GM11168 (cell line): ENCODE data around the gene CRYGN.

Source experiments
- in situ Hi-C: fragments of 300-500 bp; cut with MboI; formaldehyde crosslinking; loops from one replicate; pipeline ENCODE4 v1.12.0; 2022; ENCODE audit warnings: low sequenced_read_pairs; ENCODE audit not compliant: unreplicated experiment

CRYGN gene, protein sequence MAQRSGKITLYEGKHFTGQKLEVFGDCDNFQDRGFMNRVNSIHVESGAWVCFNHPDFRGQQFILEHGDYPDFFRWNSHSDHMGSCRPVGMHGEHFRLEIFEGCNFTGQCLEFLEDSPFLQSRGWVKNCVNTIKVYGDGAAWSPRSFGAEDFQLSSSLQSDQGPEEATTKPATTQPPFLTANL

DNA sequence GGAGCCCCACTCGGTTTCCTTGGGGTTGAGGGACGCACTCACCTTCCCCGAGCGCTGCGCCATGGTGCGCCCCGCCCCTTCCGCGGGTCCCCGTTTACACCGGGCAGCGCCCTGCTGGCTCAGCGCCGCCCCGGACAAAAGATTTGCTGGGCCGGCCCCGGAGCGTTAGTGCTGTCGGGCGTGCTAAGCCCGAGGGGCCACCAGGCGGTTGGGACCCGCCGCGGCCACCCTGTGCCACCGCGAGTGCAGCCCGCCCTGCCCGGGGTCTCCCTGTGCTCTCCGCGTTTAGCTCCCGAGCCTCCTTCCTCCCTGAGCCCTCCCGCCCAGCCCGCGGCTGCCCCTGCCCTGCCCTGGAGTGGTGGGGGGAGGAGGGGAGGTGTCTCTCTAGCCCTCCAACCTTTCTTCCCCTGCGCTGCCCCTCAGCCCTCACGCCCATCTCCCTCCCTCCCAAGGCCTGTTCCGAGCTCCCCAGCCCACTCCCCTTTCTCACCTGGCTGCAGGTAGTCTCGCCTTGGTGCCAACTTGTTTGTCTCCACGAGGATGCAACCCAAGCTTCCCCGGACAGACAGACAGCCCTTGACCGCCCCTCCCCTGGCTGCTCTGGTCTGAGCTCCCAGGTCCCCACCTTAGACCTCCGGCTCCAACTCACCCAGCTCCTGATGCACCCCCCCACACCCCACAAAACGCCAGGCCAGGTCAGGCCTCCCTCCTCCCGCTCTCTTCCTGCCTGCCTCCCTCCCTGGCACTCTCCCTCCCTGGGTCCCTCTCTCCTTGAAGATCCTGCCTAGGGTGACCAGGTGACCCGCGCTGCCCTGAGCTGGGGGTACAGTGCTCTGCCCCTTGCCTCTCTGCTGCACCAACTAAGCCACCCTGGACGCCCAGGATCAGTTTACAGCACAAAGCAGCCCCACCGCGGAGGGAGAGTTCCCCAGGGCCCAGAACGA, at the start of gene CRYGN:
TSS of gene CRYGN (minus strand) at position 287 of the 944 bp plus-strand sequence. CDS start at position 63, 224 bp downstream.
- in situ Hi-C loops, result no loop called here

DNA sequence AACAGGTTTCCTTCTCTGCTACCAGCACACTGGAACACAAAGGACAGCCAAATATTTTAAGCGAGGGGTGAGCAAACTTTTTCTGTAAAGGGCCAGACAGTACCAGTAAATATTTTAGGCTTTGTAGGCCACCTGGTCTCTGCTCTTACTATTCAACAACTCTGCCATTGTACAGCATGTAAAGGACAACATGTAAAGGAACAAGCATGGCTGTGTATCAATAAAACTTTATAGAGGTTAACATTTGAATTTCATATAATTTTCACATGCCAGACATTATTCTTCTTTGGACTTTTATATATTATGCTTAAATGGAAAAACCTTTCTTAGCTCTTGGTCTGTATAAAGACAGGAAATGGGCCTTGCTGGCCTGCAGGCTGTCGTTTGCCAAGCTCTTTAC, 49.6 kb upstream of the CRYGN start:
- in situ Hi-C loops, result no loop called here

DNA sequence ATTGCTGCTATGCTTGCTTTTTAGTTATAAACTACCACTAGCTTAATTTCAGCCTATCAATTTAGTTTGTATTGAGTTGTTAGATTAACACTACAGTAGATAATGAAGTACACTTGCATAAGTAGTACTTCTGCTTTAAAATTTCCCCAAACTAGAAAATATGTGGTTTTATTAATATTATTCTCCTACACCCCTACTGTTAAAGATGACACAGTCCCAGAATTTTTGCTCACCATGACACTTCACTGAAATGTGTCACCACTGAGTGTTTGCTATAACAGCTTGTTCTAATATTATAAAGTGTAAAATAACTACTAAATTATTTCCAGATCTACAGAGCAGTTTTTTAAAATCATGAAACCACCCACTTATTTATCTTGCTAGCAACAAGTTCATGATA, 48.2 kb upstream of the CRYGN start:
- in situ Hi-C loops, result no loop called here

DNA sequence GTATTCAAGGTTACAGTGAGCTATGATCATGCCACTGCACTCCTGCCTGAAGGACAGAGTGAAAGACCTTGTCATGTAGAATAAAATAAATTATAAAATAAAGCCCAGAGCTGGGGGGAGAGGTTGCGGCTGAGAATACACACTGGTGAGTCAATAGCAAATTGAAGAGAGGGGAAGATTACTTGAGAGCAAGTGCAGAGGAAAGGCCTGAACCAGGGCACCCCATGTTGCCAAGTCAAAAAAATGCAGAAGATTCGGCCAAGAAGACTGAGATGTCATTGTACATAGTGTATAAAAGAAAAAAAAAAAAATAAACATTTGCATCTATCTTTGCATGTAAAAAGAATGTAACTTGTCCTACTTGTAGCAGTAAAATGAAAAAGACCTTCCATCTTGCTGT, 47.3 kb upstream of the CRYGN start:
- in situ Hi-C loops, result no loop called here

DNA sequence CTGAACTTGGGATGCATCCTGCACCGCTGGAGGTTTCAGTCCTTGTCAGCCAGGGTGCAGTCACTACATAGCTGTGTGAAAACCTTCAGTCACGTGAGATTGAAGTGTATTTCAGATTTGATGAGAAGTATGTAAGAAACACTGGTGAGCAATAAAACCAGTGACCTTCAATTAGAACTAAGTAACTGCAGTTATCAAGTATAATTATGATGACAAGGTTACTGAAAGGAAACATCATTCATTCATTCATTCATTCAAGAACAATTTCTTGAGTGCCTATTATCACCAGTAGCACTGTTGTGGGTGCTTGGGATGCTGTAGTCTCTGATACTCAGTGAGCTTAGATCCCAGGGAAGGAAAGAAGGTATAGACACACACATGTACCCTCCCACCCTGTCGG, 46.1 kb upstream of the CRYGN start:
- in situ Hi-C loops, result no loop called here

DNA sequence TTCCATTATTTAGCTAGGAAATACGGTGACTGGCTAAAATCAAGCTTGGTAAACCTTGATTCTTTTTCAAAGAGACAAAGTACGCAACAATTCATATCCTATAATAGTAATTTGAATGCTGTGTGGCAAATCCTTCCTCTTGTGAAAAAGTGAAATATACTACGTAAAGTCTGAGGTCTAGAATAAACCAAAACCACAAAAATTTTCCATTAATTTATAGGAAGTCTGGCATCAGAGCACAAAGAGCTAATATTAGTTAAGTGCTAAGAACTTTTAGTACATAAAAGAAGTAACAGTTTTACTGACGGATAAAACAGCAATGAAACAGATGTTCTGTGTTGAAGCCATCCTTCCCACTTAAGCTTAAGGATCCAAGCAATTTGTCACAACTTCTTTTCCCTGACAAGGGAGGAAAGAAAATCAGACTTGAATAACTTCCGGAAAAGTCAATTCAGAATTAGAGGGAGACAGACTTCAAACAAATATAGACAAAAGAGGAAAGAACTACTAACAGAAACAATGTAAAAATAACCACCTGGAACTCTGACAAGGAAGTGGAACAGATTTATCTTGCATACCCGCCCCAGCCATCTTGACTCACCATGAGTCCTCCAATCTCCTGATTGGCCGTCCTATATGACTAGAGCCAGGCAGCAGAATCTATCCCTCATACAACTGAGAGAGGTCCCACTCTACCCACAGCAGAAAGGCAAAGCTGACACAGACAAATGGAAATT, 45.2 kb upstream of the CRYGN start:
- in situ Hi-C loops, result no loop called here

DNA sequence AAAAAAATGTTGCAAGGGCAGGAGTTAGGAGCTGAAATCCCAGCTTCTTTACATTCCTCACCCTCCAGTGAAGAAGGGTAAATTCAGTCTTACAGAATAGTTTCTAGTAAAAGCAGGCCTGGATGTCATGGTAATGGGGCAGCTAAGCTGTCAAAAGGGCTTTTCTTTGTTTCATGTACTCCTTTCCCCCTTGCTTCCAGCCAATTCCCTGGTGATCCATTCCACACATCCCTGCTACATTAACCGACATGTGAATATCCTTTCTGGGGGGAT, 43.7 kb upstream of the CRYGN start:
- in situ Hi-C loops, result no loop called here

DNA sequence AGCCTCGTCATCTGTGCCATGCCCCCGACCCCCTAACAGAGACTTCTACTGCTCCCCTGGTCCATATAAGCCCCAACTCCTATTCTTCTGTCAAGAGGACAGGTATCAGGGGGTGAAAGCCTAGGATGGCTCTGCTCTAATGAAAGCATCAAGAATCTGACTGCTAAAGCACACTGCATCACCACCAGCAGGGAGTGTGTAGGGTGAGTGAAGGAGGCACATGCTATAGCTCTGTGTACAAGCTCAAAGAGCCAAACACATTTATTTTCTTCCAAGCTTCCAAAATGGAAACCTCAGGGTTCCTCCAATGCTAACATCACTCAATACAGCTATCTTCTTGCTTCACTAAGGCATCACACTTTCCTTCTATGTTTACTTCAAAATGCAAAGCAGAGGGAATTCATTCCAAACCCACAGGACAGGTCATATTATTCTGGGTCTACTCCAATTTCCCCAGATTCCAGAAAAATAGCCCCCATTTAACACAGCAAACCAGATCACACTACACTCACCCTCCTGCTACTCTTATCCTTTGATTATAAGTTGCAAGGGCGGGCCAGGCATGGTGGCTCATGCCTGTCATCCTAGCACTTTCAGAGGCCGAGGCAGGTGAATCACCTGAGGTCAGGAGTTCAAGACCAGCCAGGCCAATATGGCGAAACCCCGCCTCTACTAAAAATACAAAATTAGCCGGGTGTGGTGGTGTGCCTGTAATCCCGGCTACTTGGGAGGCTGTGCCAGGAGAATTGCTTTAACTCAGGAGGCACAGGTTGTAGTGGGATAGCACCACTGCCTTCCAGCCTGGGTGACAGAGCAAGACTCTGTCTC, 43.2 kb upstream of the CRYGN start:
- in situ Hi-C loops, result no loop called here

DNA sequence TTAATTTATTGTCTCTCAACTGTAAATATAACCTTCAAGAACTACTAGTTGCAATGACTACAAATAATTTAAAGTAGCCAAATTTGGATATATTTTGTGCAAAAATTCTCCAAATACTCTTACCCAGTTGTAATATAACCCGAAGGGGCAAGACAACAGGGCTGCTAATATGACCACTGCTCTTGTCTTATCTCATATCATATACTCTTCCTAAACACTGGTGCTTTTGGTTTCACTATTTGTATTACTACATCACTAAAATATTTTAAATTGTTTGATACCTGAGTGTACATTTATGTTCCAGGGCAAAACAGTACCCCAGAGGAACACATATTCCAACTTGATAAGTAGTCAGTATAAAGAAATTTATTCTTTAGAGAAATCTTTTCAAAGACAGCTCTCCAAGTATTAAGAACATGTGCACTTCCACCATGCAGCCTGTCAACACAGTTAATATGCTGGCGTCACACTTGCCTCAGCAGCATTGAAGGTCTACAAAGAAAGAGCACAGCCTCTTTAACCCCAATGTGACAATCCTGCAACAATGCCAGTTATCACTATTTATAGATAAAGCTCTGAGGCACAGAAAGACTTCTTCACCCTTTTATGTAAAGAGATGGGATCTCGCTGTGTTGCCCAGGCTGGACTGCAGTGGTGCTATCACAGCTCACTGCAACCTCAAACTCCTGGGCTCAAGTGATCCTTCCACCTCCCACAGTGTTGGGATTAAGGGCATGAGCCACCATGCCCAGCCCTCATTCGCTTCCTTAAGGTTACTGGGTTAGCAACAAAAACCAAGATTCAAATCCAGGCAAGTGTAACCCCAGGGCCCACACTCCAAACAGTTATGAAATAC, 41.9 kb upstream of the CRYGN start:
- in situ Hi-C loops, result no loop called here

DNA sequence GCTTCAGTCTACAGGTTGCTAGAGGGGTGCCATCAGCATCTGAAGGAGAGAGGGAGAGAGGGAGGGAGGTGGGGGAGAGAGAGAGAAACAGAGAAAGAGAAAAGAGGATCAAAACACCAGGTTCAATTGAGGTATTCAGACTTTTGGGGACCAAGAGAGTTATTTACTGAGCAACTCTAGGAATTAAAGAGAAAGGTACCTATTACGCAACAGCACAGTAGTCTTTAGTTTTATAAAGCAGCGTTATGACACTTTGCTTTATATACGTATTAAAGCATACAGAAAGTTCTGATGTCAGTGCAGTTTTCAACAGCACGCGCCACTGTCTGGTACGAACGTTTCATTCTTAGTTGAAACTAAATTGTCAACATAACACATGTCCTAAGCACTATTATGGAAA, 37.9 kb upstream of the CRYGN start:
- in situ Hi-C loops, result no loop called here

DNA sequence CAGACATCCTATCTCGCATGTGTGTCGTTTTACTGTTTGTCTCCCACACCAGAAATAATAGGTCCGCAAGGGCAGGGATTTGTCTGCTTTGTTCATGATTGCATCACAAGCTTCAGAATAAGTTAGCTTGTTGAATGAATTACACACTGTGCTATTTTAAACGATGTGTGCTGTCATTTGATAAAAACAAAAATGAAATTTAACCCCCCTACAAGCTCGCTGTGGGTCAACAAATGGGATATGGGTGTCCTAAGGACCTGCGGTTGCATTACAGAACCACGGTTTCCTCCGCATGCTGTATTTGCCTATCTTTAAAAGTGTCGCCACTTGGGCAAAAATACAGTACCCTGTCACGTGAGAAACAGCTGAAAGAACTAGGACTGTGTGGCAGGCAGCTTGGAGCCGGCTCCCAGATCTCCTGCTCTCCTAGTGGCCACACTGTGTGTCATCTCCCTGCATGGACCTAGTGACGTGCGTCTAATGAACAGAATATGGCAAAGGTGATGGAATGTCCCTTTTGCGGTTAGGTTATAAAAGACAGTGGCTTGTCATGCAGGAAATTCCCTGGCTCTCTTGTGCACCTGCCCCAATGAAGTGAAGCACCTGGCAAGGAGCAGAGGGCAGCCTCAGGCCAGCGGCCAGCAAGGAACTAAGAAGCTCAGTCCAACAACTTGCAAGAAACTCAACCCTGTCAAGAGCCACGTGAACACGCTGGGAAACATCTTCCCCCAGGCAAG, 32.9 kb upstream of the CRYGN start:
- in situ Hi-C loops, result no loop called here

DNA sequence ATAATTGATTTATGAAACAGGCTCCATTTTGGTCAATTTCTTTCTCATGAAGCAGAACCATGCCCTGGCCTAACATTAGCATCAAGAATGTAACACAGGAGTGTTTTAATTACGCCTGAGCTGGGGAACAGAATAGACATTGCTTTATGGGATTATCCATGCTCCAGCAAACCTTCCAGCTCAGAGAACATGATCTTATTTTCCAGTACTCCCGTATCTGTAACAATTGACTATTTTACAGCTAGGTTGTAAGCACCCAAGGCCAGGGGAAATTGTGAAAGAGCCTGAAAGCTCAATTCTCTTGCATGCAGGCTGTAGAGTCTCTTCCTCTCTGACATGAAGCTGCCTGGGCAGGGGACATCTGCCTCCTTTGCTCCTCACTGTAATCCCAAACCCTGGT, 30.8 kb upstream of the CRYGN start:
- in situ Hi-C loops, result no loop called here

DNA sequence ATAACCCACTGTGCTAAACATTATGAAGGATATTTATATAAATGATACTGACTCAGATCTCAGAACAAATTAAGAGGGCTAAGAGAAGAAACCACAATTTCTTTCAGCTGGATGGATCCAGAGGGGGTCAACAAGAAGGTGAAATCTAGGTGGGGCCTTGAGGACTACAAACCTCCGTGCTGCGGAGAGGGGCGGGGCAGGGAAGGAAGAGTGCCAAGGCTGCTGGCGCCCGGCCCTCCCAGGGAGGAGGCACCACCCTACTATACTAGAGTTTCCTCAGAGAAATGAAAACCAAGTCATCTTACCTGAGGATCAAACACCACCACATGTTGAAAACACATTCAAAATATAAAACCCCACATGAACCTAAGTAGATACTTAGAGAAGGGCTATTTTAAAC, 29.3 kb upstream of the CRYGN start:
- in situ Hi-C loops, result no loop called here

DNA sequence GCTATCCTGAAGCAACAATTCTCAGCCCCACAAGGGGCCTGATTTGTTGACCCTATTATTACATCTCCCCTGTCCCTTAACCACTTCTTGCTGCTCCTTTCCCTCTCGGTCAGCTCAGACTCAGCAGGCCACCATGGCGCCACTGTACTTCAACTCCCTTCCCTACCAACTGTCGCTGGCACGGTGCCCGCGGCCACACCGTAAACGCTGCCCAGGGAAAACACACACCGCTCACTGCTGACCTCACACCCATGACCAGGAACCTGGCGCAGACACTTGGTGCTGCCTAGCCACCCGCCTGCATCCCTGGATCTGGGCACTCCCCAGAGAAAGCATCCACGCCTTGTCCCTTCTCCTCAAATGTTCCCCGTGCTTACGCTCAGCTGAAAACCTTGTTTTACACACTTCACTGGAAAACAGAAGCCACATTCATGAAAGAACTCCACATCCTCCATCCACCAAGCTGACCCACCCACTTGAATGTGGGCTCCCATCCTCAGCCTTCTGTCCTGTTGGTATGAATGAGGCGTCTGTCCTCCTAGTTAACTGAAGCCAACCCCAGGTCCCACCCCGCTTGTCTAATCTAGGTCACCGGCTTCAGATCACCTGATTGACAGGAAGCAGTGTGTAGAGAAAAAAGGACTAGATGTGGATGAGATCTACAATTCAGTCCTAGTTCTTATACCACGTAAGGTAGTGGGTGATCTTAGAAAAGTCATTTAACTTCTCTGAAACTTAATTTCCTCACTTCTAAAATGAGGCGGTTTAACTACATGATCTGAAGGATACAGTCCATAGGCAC, 28.5 kb upstream of the CRYGN start:
- in situ Hi-C loops, result no loop called here

DNA sequence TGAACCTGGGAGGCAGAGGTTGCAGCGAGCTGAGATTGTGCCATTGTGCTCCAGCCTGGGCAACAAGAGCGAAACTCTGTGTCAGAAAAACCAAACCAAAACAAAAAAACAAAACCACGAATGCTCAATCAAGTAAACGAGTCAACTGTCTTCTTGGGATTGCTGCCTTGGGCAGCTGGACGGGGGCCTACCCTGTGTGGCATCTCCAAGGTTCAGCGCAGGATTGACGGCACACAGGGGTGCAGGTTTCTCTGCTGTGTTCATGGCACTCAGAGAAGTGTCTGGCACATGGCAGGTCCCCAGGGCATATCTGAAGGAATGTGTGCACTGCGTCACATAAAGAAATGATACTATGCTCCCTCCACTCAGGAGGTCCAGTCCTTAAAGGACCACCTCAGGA, 25.2 kb upstream of the CRYGN start:
- in situ Hi-C loops, result no loop called here

DNA sequence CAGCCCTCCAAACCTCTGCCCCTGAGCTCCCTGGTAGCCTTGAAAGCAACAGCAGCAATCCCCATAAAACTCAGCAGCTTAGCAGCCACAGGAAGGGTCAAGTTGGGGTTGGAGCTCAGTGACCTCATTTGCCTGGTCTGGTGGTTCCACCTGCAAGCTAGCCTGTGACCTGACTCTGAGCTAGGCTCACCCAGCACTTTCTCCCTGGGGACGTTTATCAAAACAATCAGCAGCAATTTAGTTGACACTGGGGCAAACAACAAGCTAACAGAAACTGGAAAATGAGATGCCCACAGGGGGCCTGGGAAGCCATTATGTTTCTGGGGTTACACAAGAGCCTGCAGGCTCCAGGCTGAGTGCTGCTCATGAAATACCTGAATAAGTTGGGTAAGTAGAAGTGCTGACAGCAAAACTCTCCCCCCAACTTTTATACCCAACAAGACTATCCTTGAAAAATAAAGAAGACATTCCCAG, 22.4 kb upstream of the CRYGN start:
- in situ Hi-C loops, result no loop called here

DNA sequence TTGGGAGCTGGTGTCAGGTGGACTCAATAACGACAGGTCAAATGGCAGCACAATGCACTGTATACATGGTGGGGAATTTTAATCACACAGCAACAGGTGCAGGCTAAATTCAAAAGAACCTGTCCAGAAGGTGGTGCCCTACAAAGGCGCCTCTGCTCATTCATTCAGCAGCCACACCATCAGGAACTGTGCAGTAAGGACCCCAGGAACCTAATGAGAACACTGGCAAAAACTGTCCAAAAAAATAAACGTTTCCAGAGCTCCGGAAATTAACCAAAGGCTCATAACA, 21.9 kb upstream of the CRYGN start:
- in situ Hi-C loops, result no loop called here
